GM19193 (cell line): Measurements from ENCODE around the gene KCNN3.

Experiments used
- POLR2A ChIP-seq: IDR thresholded peaks from 4 replicates; pipeline ENCODE4 v1.6.1; 2011; ENCODE audit not compliant: insufficient read depth, insufficient read length; ENCODE audit errors: extremely low read depth

The KCNN3 gene

GRCh38 chr1:154730259-154730658 is 139.8 kb downstream of the KCNN3 start:
- no peak for TF ChIP-seq POLR2A

GRCh38 chr1:154729577-154729976 is 140.5 kb downstream of the KCNN3 start:
- no peak for TF ChIP-seq POLR2A

GRCh38 chr1:154729031-154729442 is 141.0 kb downstream of the KCNN3 start:
- TF ChIP-seq POLR2A: no peak

GRCh38 chr1:154726896-154727753 is 143.0 kb downstream of the KCNN3 start:
- no peak for TF ChIP-seq POLR2A

- no peak for TF ChIP-seq POLR2A
Measured at GRCh38 chr1:154726443-154726842, 143.6 kb downstream of the KCNN3 start.

- TF ChIP-seq POLR2A: no peak
Measured at GRCh38 chr1:154725865-154726264, 144.2 kb downstream of the KCNN3 start.

- no peak for TF ChIP-seq POLR2A
Measured at GRCh38 chr1:154720328-154721297, 149.5 kb downstream of the KCNN3 start.

GRCh38 chr1:154719586-154720327 is 150.3 kb downstream of the KCNN3 start:
- no peak for TF ChIP-seq POLR2A

GRCh38 chr1:154718566-154718965 is 151.5 kb downstream of the KCNN3 start:
- no peak for TF ChIP-seq POLR2A

- TF ChIP-seq POLR2A: no peak
Measured at GRCh38 chr1:154717528-154717924, 152.6 kb downstream of the KCNN3 start.

- TF ChIP-seq POLR2A: no peak
Measured at GRCh38 chr1:154716614-154717527, 153.2 kb downstream of the KCNN3 start.

- no peak for TF ChIP-seq POLR2A
Measured at GRCh38 chr1:154716011-154716410, 154.1 kb downstream of the KCNN3 start.

- no peak for TF ChIP-seq POLR2A
Measured at GRCh38 chr1:154715385-154715784, 154.7 kb downstream of the KCNN3 start.

GRCh38 chr1:154714638-154715037 is 155.4 kb downstream of the KCNN3 start:
- no peak for TF ChIP-seq POLR2A
